Measurements from ENCODE around the gene RNF31. TPM values are rescaled to one million over a fixed set of nuclear protein-coding genes. Genes with fewer than 3 reads are reported as not detected.

Gene RNF31
- total RNA-seq, 1 experiment from 2014 or later: 69.6 TPM

- no peak overlapping the region for H2AFZ ChIP-seq (ENCODE audit: low read length)
- no peak overlapping the region for H3K27ac ChIP-seq (ENCODE audit: low read length)
- H3K4me2 ChIP-seq (ENCODE audit: low read length): no peak overlapping the region
- DNase-seq (no peak), ATAC-seq (no peak)
- H3K4me1 ChIP-seq (ENCODE audit: insufficient read depth, low read length): peaks cover 6% of the 10 kb centered on the region
- TF ChIP-seq EZH2phosphoT487 (IDR thresholded peaks at IDR 0.05; ENCODE audit: borderline replicate concordance, low read length) (no peak), CTCF (conservative IDR thresholded peaks at IDR 0.05; ENCODE audit: low read depth, low read length) (no peak), EZH2 (IDR thresholded peaks at IDR 0.05; ENCODE audit: low read length, unreplicated experiment) (no peak)
- no peak overlapping the region for H3K4me3 ChIP-seq (ENCODE audit: low read length)
- intact Hi-C loops (cut with micrococcal nuclease): no loop called here
- H3K79me2 ChIP-seq (ENCODE audit: low read length): peaks cover 8% of the 10 kb centered on the region
- ChIA-PET POLR2A (ENCODE audit: unreplicated experiment) (no interaction called here), CTCF (no interaction called here)
- H3K27me3 ChIP-seq (ENCODE audit: low read length): no peaks in the 10 kb centered on the region
- H3K9me3 ChIP-seq (ENCODE audit: low read length): no peaks in the 10 kb centered on the region
- BruUV-seq (replicated peaks): no TSS peak
- H3K9me2 ChIP-seq (replicated peaks; ENCODE audit: low read length): no peaks in the 10 kb centered on the region
- H3K36me3 ChIP-seq (ENCODE audit: low read depth, low read length): peaks cover 15% of the 10 kb centered on the region
- no peaks in the 10 kb centered on the region for H4K20me1 ChIP-seq (ENCODE audit: low read length)
- H3F3A ChIP-seq (ENCODE audit: low read length, unreplicated experiment): no peaks in the 10 kb centered on the region
- no peak overlapping the region for H3K9ac ChIP-seq (ENCODE audit: low read length)
Measured at GRCh38 chr14:24121210-24121609, 26.1 kb upstream of the RNF31 start.

- POLR2A ChIA-PET (ENCODE audit: unreplicated experiment): interaction anchor here (0.5 kb wide), 1 partner anchor 28 kb away, joined by 3 read pairs; the partner anchor contains the start of gene PCK2
Measured at GRCh38 chr14:24122416-24122815, 24.9 kb upstream of the RNF31 start.

More at GRCh38 chr14:24122416-24122815, 24.9 kb upstream of the RNF31 start:
- Histone ChIP-seq H4K20me1 (ENCODE audit: low read length) (no peaks in the 10 kb centered on the region), H3K9me2 (replicated peaks; ENCODE audit: low read length) (no peaks in the 10 kb centered on the region), H3K4me3 (ENCODE audit: low read length) (no peak overlapping the region), H3K27ac (ENCODE audit: low read length) (no peak overlapping the region), H3K79me2 (ENCODE audit: low read length) (no peaks in the 10 kb centered on the region), H3K27me3 (ENCODE audit: low read length) (no peaks in the 10 kb centered on the region), H3K36me3 (ENCODE audit: low read depth, low read length) (peaks cover 15% of the 10 kb centered on the region), H3K4me2 (ENCODE audit: low read length) (no peak overlapping the region), H3K9me3 (ENCODE audit: low read length) (no peaks in the 10 kb centered on the region), H3K4me1 (ENCODE audit: insufficient read depth, low read length) (no peaks in the 10 kb centered on the region), H3K9ac (ENCODE audit: low read length) (no peak overlapping the region), H3F3A (ENCODE audit: low read length, unreplicated experiment) (no peaks in the 10 kb centered on the region), H2AFZ (ENCODE audit: low read length) (no peak overlapping the region)
- TF ChIP-seq EZH2phosphoT487 (IDR thresholded peaks at IDR 0.05; ENCODE audit: borderline replicate concordance, low read length) (no peak), CTCF (conservative IDR thresholded peaks at IDR 0.05; ENCODE audit: low read depth, low read length) (no peak), EZH2 (IDR thresholded peaks at IDR 0.05; ENCODE audit: low read length, unreplicated experiment) (no peak)
- CTCF ChIA-PET: no interaction called here
- intact Hi-C loops (cut with micrococcal nuclease): no loop called here
- DNase-seq (no peak), ATAC-seq (no peak)
- no TSS peak for BruUV-seq (replicated peaks)
